ENCODE results near the gene MDM2.

Gene MDM2

DNA sequence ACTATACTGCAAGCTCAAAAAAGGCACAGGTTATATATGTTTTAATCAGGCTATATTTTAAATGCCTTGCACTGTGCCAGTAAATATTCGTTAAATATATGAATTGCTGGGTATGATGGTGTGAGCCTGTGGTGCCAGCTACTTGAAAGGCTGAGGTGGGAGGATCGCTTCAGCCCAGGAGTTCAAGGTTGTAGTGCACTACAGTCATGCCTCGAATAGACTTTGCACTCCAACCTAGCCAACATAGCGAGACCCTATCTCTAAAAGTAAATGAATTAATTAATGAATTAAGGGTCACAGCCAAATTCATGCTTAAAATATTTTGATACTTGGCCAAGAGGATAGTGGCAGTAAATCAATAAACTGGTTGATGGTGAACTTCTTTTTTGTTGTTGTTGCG is 22.2 kb upstream of the MDM2 start:
- TF ChIP-seq, protein P1, sequence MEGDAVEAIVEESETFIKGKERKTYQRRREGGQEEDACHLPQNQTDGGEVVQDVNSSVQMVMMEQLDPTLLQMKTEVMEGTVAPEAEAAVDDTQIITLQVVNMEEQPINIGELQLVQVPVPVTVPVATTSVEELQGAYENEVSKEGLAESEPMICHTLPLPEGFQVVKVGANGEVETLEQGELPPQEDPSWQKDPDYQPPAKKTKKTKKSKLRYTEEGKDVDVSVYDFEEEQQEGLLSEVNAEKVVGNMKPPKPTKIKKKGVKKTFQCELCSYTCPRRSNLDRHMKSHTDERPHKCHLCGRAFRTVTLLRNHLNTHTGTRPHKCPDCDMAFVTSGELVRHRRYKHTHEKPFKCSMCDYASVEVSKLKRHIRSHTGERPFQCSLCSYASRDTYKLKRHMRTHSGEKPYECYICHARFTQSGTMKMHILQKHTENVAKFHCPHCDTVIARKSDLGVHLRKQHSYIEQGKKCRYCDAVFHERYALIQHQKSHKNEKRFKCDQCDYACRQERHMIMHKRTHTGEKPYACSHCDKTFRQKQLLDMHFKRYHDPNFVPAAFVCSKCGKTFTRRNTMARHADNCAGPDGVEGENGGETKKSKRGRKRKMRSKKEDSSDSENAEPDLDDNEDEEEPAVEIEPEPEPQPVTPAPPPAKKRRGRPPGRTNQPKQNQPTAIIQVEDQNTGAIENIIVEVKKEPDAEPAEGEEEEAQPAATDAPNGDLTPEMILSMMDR (IDR thresholded peaks at IDR 0.05; ENCODE audit: extremely low read depth, missing control alignments): no peak

GRCh38 chr12:68786929-68787328 is 21.0 kb upstream of the MDM2 start:
- TF ChIP-seq, protein P1 (IDR thresholded peaks at IDR 0.05; ENCODE audit: extremely low read depth, missing control alignments): no peak
- DNase-seq (ENCODE audit: low spot score): no peak

More for the DNA sequence above, 22.2 kb upstream of the MDM2 start:
- no peak for DNase-seq (ENCODE audit: low spot score)

- TF ChIP-seq, protein P1 (IDR thresholded peaks at IDR 0.05; ENCODE audit: extremely low read depth, missing control alignments): no peak
- no peak for DNase-seq (ENCODE audit: low spot score)
These were observed 19.3 kb upstream of the MDM2 start for GRCh38 chr12:68788554-68789143.

DNA sequence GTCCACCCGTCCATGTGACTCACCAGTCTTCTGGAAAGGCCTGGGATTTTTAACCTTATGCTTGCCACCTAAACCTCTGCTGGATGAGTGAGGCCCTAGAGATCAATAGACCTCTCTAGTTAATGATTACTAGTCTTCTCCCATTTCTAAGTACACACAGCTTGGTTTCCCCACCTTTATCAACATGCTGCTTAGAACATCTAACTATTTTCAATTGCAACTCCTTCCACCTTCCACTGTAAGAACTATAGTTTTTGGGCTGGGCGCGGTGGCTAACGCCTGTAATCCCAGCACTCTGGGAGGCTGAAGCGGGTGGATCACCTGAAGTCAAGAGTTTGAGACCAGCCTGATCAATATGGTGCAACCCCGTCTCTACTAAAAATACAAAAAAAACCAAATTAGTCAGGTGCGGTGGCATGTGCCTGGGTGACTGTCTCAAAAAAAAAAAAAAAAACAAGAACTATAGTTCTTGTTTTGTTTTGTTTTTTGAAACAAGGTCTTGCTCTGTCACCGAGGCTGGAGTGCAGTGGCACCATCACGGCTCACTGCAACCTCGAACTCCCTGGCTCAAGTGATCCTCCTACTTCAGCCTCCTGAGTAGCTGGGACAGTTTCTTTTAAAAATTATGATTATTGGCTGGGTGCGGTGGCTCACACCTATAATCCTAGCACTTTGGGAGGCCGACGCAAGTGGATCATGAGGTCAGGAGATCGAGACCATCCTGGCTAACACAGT is 18.7 kb upstream of the MDM2 start:
- DNase-seq (ENCODE audit: low spot score): no peak
- TF ChIP-seq, protein P1 (IDR thresholded peaks at IDR 0.05; ENCODE audit: extremely low read depth, missing control alignments): no peak

- DNase-seq (ENCODE audit: low spot score): no peak
- TF ChIP-seq, protein P1 (IDR thresholded peaks at IDR 0.05; ENCODE audit: extremely low read depth, missing control alignments): no peak
These were observed 17.7 kb upstream of the MDM2 start for GRCh38 chr12:68790081-68790951.

GRCh38 chr12:68790952-68791234 is 17.1 kb upstream of the MDM2 start:
- TF ChIP-seq, protein P1 (IDR thresholded peaks at IDR 0.05; ENCODE audit: extremely low read depth, missing control alignments): no peak
- DNase-seq (ENCODE audit: low spot score): no peak

Data from GM20000 (cell line).